Mesothelial cell of epicardium (in vitro differentiated cells): Measurements from ENCODE around the gene LHX6. TPM values are rescaled to one million over a fixed set of nuclear protein-coding genes. Genes with fewer than 3 reads are reported as not detected.

Experiments used
- DNase-seq, 2 experiments: peaks; one replicate each; pipeline ENCODE4 v3.0.0; 2021; ENCODE audit warnings: low spot score in 2 of 2; ENCODE audit not compliant: unreplicated experiment in 2 of 2
- H3K27ac Mint-ChIP-seq: 2 replicates; pipeline ENCODE4 v1.8.0; 2021; ENCODE audit warnings: mixed read lengths
- H3K27me3 Mint-ChIP-seq: 2 replicates; pipeline ENCODE4 v1.8.0; 2021; ENCODE audit warnings: low read depth, mixed read lengths
- H3K36me3 Mint-ChIP-seq: 2 replicates; pipeline ENCODE4 v1.8.0; 2021; ENCODE audit warnings: mixed read lengths
- H3K4me1 Mint-ChIP-seq: 2 replicates; pipeline ENCODE4 v1.8.0; 2021; ENCODE audit warnings: mixed read lengths
- H3K4me3 Mint-ChIP-seq: 2 replicates; pipeline ENCODE4 v1.8.0; 2021; ENCODE audit warnings: mild to moderate bottlenecking, moderate library complexity, mixed read lengths
- H3K9me3 Mint-ChIP-seq: 2 replicates; pipeline ENCODE4 v1.8.0; 2021; ENCODE audit warnings: mixed read lengths
- CTCF ChIP-seq: fragments of 200-600 bp; sonication (generic); IDR thresholded peaks from one replicate; pipeline ENCODE4 v1.5.0; 2021; ENCODE audit warnings: antibody characterized with exemption; ENCODE audit not compliant: unreplicated experiment
- total RNA-seq: library from RNA; stranded (reverse); gene quantifications from 3 replicates; pipeline ENCODE4 v1.2.1, GENCODE V29; 2021

The LHX6 gene
- total RNA-seq, 1 donor from 2014 or later: 0.09 TPM

GRCh38 chr9:122197882-122198281 is 30.9 kb downstream of the LHX6 start:
- H3K36me3 Mint-ChIP-seq: no peaks in the 10 kb centered on the region
- no peak overlapping the region for H3K4me3 Mint-ChIP-seq
- no peak for TF ChIP-seq CTCF
- no peak for DNase-seq
- H3K27ac Mint-ChIP-seq: no peak overlapping the region
- H3K27me3 Mint-ChIP-seq: peaks cover 43% of the 10 kb centered on the region
- H3K4me1 Mint-ChIP-seq: no peaks in the 10 kb centered on the region
- no peaks in the 10 kb centered on the region for H3K9me3 Mint-ChIP-seq

GRCh38 chr9:122197426-122197825 is 31.3 kb downstream of the LHX6 start:
- Mint-ChIP-seq H3K36me3 (no peaks in the 10 kb centered on the region), H3K4me1 (no peaks in the 10 kb centered on the region), H3K9me3 (no peaks in the 10 kb centered on the region), H3K27ac (no peak overlapping the region), H3K27me3 (peaks cover 47% of the 10 kb centered on the region), H3K4me3 (no peak overlapping the region)
- no peak for DNase-seq
- no peak for TF ChIP-seq CTCF

DNA sequence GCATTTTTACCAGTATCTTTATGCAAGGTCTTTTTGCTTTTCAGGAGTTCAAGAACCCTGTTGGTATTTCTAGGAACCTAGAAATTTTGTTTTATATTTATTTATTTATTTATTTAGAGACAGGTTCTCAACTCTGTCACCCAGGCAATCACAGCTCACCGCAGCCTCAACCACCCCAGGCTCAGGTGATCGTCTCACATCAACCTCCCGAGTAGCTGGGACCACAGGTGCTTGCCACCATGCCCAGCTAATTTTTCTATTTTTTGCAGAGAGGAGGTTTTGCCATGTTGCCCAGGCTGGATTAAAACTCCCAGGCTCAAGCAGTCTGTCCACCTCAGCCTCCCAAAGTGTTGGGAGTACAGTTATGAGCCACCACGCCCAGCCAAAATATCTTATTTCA is 32.9 kb downstream of the LHX6 start:
- Mint-ChIP-seq H3K27ac (no peak overlapping the region), H3K9me3 (no peaks in the 10 kb centered on the region), H3K4me3 (no peak overlapping the region), H3K4me1 (no peaks in the 10 kb centered on the region), H3K27me3 (peaks cover 52% of the 10 kb centered on the region), H3K36me3 (no peaks in the 10 kb centered on the region)
- no peak for DNase-seq
- no peak for TF ChIP-seq CTCF

DNA sequence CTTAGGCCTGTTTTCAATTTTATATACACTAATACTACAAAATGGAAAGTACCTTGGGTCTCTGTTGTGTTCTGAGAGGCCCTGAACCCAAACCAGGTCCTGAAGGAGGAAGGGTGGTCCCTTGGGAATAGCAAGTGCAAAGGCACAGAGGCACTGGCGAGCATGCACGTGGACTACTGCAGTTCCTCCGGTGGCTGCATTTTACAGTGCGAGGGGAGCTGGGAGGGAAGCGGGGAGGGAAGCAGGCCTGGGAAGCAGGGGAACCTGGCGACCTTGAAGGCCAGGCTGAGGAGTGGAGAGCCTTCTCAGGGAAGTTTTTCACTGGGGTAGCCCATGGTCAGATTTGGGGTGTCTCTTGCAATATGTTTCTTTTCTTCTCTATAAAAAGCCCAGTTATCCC is 35.1 kb downstream of the LHX6 start:
- H3K36me3 Mint-ChIP-seq: no peaks in the 10 kb centered on the region
- H3K9me3 Mint-ChIP-seq: no peaks in the 10 kb centered on the region
- no peak overlapping the region for H3K4me3 Mint-ChIP-seq
- H3K4me1 Mint-ChIP-seq: no peaks in the 10 kb centered on the region
- TF ChIP-seq CTCF: no peak
- H3K27ac Mint-ChIP-seq: no peak overlapping the region
- no peak for DNase-seq
- peaks cover 46% of the 10 kb centered on the region for H3K27me3 Mint-ChIP-seq

DNA sequence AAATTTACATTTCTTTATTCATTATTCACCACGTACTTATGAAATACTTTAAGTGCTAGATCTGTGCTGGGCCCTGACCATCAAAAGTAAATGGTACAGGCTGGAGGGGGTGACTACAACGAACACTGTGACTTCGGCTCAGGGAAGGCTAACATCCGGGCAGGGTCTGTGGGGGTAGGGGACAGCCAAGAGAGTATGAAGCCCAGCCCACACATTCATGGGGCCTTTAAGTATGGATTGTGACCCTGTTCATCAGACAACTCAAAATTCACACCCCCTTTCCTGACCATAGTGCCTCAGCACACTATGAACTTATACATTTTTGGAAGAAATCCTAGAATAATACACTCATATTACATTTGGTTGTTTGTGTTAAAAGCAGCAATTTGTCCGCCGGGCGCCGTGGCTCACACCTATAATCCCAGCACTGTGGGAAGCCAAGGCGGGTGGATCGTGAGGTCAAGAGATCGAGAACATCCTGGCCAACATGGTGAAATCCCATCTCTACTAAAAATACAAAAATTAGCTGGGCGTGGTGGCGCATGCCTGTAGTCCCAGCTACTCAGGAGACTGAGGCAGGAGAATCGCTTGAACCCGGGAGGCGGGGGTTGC is 35.7 kb downstream of the LHX6 start:
- Mint-ChIP-seq H3K4me3 (no peak overlapping the region), H3K27me3 (peaks cover 41% of the 10 kb centered on the region), H3K27ac (no peak overlapping the region), H3K4me1 (no peaks in the 10 kb centered on the region), H3K36me3 (no peaks in the 10 kb centered on the region), H3K9me3 (no peaks in the 10 kb centered on the region)
- no peak for DNase-seq
- no peak for TF ChIP-seq CTCF

DNA sequence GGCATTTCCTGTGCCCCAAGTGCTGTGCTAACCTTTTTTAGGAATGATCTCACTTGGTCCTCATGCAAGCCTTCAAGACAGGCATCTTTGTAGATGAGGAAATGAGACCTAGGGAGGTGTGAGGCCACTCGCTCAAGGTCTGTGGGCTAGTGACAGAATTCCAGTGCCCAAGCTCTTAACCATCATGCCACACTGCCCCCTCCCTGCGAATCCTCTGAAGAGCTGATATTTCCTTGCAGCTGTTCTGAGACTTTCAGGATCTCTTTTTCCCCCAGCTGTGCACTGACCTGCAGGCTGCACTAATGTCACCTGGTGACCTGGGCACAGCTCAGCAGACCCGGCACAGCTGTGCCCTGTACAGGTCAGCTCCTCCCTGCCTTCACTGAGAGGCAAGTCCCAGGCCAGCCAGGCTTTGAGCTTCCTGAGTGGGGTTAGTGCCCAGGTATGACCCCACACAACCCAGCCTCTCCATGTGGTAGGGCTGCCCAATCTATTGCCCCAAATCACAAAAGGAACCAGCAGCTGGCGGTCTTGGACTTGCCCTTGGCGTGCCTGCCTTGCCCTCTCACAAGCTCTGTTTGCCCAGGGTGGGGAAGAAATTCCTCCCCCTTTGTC is 36.4 kb downstream of the LHX6 start:
- H3K27me3 Mint-ChIP-seq: peaks cover 39% of the 10 kb centered on the region
- H3K9me3 Mint-ChIP-seq: no peaks in the 10 kb centered on the region
- no peak for DNase-seq
- H3K36me3 Mint-ChIP-seq: no peaks in the 10 kb centered on the region
- no peak overlapping the region for H3K27ac Mint-ChIP-seq
- H3K4me1 Mint-ChIP-seq: no peaks in the 10 kb centered on the region
- no peak for TF ChIP-seq CTCF
- no peak overlapping the region for H3K4me3 Mint-ChIP-seq
